Endothelial cell of umbilical vein (primary cell): ENCODE data around the gene TNPO1.

Experiments used
- CTCF ChIP-seq, 2 donors: IDR thresholded peaks; 1 replicate in 1 of 2; 2 replicates in 1 of 2; pipeline ENCODE4 v1.5.1; 2011; ENCODE audit warnings: low read length in 2 of 2, mild to moderate bottlenecking in 2 of 2, moderate library complexity in 2 of 2, control low read depth in 1 of 2, inconsistent platforms in 1 of 2, low read depth in 1 of 2; ENCODE audit not compliant: insufficient read depth in 1 of 2; ENCODE audit errors: extremely low read depth in 1 of 2
- EZH2 ChIP-seq: IDR thresholded peaks from 2 replicates; pipeline ENCODE4 v1.6.1; 2012; ENCODE audit warnings: borderline replicate concordance, low read depth, mild to moderate bottlenecking, moderate library complexity, low read length, inconsistent platforms; ENCODE audit not compliant: severe bottlenecking
- FOS ChIP-seq: IDR thresholded peaks from 2 replicates; pipeline ENCODE4 v1.6.1; 2011; ENCODE audit warnings: mild to moderate bottlenecking, low read length, moderate library complexity, borderline replicate concordance; ENCODE audit not compliant: insufficient read depth
- POLR2A ChIP-seq: IDR thresholded peaks from 2 replicates; pipeline ENCODE4 v1.6.1; 2012; ENCODE audit warnings: low read depth, mild to moderate bottlenecking, control low read depth, low read length

GRCh38 chr5:72852356-72852755, 35.9 kb downstream of the TNPO1 start:
- TF ChIP-seq POLR2A (no peak), EZH2 (no peak), FOS (no peak), CTCF (IDR thresholded peaks at IDR 0.05; ENCODE audit: extremely low read depth in 1 of 2, insufficient read depth in 1 of 2, low read depth in 1 of 2, low read length in 2 of 2) (no peak)
